ENCODE results near the gene HNRNPF. TPM values are rescaled to one million over a fixed set of nuclear protein-coding genes. Genes with fewer than 3 reads are reported as not detected.

HNRNPF gene
- total and polyA plus RNA-seq, 11 donors: 24.0 to 142 (median 79.1) TPM

DNA sequence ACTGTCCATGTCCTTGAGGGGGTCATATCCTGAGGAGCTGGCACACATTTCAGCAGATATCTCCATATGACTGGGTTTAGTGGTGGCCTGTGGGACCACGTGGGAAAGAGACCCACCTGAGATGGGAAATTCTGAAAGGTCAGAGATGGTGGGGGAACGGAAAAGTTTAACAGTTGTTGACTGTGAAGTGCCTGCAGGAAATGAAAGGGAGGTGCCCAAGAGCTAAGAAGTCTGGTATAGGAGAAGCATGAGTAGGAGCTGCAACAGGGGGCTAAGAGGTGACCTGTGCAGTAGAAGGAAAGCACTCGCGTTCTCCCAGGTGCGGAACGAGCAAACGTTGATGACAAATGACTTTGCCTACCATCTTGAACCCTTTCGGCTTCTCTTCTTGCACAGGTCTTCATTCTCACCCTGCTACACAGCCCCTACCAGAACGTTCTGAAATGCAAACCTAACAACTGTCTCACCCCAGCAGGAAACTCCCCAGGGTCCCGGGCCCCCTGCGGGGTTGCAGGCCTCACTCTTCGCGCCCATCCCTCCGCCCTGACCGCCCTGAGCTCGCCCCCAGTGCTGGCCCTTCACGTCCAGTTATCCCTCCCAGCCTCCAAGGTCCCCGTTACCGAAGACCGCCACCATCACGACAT is 47.3 kb downstream of the HNRNPF start:
- Histone ChIP-seq H3K27ac (peak overlapping the region in 8 of 12 donors; percentile 47 to 78 (median 68)), H3K4me3 (peak overlapping the region; percentile 34 to 72 (median 59)), H3K9me3 (no peaks in the 10 kb centered on the region), H3K36me3 (no peaks in the 10 kb centered on the region), H3K4me1 (peaks cover 0 to 16% (median 6%) of the 10 kb centered on the region in 12 donors), H3K27me3 (no peaks in the 10 kb centered on the region)
- TF ChIP-seq, protein P1, sequence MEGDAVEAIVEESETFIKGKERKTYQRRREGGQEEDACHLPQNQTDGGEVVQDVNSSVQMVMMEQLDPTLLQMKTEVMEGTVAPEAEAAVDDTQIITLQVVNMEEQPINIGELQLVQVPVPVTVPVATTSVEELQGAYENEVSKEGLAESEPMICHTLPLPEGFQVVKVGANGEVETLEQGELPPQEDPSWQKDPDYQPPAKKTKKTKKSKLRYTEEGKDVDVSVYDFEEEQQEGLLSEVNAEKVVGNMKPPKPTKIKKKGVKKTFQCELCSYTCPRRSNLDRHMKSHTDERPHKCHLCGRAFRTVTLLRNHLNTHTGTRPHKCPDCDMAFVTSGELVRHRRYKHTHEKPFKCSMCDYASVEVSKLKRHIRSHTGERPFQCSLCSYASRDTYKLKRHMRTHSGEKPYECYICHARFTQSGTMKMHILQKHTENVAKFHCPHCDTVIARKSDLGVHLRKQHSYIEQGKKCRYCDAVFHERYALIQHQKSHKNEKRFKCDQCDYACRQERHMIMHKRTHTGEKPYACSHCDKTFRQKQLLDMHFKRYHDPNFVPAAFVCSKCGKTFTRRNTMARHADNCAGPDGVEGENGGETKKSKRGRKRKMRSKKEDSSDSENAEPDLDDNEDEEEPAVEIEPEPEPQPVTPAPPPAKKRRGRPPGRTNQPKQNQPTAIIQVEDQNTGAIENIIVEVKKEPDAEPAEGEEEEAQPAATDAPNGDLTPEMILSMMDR (IDR thresholded peaks at IDR 0.05): no peak
- no peak for TF ChIP-seq POLR2A (IDR thresholded peaks at IDR 0.05)
- DNase-seq: no peak
- WGBS, 4 donors: 22 to 29% (median 24%) methylated on average over 17 to 21 of the region's 21 CpGs
- no peak for ATAC-seq
- intact Hi-C loops (cut with DNase I): loop anchor here in 1 of 10 donors (2.0 kb wide), 1 partner anchor 75 kb away; the partner anchor contains the start of gene ZNF487

DNA sequence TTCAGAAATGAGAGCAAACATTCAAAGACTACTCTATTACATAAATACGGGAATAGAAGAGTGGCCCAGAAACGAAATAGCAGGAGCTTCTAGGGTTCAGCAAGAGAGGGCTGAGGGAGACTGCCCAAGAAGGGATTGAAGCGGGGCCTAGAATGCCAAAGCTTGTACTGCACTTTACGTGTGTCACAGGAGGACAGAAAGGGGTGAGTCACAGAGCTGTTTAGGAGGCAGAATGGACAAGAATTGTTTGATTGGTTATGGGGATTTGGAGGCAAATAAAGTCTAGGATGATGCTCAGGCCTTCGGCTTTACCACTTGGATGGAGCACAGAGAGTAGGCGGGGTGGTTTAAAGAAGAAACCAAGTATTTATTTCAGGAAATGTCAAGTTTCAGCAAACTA is 48.9 kb downstream of the HNRNPF start:
- intact Hi-C loops (cut with DNase I): no loop called here
- no peak for ATAC-seq
- Histone ChIP-seq H3K36me3 (no peaks in the 10 kb centered on the region), H3K27ac (no peak overlapping the region), H3K4me3 (no peak overlapping the region), H3K4me1 (peaks cover 0 to 16% (median 6%) of the 10 kb centered on the region in 12 donors), H3K27me3 (no peaks in the 10 kb centered on the region), H3K9me3 (no peaks in the 10 kb centered on the region)
- WGBS, 4 donors: 78 to 86% (median 84%) methylated on average over 6 of the region's 6 CpGs
- TF ChIP-seq, protein P1 (IDR thresholded peaks at IDR 0.05): no peak
- TF ChIP-seq POLR2A (IDR thresholded peaks at IDR 0.05): no peak
- DNase-seq: no peak

DNA sequence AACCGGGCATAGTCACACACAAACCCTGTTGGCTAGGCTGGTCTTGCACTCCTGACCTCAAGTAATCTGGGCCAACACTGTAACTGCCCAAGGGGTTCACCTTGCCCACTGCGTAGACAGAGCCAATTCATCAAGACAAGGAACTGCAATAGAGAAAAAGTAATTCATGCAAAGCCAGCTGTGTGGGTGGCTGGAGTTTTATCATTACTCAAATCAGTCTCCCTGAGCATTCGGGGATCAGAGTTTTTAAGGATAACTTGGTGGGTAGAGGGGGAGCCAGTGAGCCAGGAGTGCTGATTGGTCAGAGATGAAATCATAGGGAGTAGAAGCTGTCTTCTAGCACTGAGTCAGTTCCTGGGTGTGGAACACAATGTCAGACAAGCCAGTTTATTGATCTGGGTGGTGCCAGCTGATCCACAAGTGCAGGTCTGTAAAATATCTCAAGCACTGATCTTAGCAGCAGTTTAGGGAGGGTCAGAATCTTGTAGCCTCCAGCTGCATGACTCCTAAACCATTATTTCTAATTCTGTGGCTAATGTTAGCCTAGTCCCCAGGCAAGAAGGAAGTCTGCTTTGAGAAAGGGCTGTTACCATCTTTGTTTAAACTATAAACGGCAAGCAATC is 53.1 kb downstream of the HNRNPF start:
- DNase-seq (peak in 1 of 5 donors; percentile 3), ATAC-seq (no peak)
- Histone ChIP-seq H3K4me1 (peaks cover 0 to 1% (median 0%) of the 10 kb centered on the region in 12 donors), H3K27me3 (peaks cover 0 to 5% (median 0%) of the 10 kb centered on the region in 9 donors), H3K9me3 (no peaks in the 10 kb centered on the region), H3K4me3 (no peak overlapping the region), H3K27ac (no peak overlapping the region), H3K36me3 (no peaks in the 10 kb centered on the region)
- TF ChIP-seq POLR2A (IDR thresholded peaks at IDR 0.05): no peak
- TF ChIP-seq, protein P1 (IDR thresholded peaks at IDR 0.05): no peak
- WGBS, 4 donors: 62 to 74% (median 69%) methylated on average over 4 of the region's 4 CpGs
- intact Hi-C loops (cut with DNase I): loop anchor here in 1 of 10 donors (10.0 kb wide), 1 partner anchor 151 kb away; no protein-coding TSS in a partner anchor

DNA sequence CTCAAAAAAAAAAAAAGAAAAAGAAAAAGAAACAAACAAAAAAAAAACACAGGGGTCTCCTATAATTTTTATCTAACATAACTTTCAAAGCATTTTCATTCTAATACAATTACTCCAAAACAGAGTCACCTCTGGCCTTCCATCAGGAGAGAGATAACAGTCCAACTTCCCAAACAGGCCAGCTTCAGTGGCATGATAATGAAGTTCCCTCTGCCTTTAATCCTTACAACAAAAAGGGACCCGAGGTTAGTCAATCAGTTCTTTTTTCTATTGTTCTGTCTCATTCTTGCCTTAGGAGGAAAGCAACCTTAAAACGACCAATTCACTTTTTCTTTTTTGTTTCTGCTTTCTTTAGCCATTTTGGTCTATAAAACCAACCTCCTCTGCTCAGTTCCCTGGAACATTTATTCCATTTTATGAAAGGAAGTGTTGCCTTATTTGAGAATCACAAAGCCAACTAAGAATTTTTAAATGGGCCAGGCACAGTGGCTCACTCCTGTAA is 54.1 kb downstream of the HNRNPF start:
- ATAC-seq (no peak), DNase-seq (no peak)
- no peak overlapping the region for H3K27ac ChIP-seq
- WGBS, 4 donors: 20 to 22% (median 20%) methylated on average over 2 of the region's 2 CpGs
- peaks cover 0 to 7% (median 0%) of the 10 kb centered on the region in 12 donors for H3K4me1 ChIP-seq
- no peak overlapping the region for H3K4me3 ChIP-seq
- H3K9me3 ChIP-seq: no peaks in the 10 kb centered on the region
- no peaks in the 10 kb centered on the region for H3K36me3 ChIP-seq
- intact Hi-C loops (cut with DNase I): loop anchor here in 1 of 10 donors (10.0 kb wide), 1 partner anchor 150 kb away; no protein-coding TSS in a partner anchor
- H3K27me3 ChIP-seq: peaks cover 0 to 14% (median 2%) of the 10 kb centered on the region in 9 donors
- no peak for TF ChIP-seq POLR2A (IDR thresholded peaks at IDR 0.05)
- TF ChIP-seq, protein P1 (IDR thresholded peaks at IDR 0.05): no peak
